Fibroblast of lung (primary cell): Measurements from ENCODE around the gene RIMS4. TPM values are rescaled to one million over a fixed set of nuclear protein-coding genes. Genes with fewer than 3 reads are reported as not detected.

ENCODE experiments used
- DNase-seq, 2 donors: peaks; one replicate each; pipeline versions ENCODE4 v3.0.0 to v3.0.0-alpha.2; 2010; ENCODE audit warnings: low read depth in 2 of 2
- H2AFZ ChIP-seq: 2 replicates; pipeline ENCODE4 v1.5.1; 2012; ENCODE audit warnings: low read length, control low read depth, inconsistent platforms
- H3K27ac ChIP-seq: 2 replicates; pipeline ENCODE4 v1.5.1; 2011; ENCODE audit warnings: low read length, control low read depth; ENCODE audit not compliant: insufficient read depth
- H3K27me3 ChIP-seq: 2 replicates; pipeline ENCODE4 v1.5.1; 2011; ENCODE audit warnings: mild to moderate bottlenecking, low read length; ENCODE audit not compliant: control insufficient read depth, insufficient read depth
- H3K36me3 ChIP-seq: 2 replicates; pipeline ENCODE4 v1.5.1; 2011; ENCODE audit warnings: low read length; ENCODE audit not compliant: control insufficient read depth, insufficient read depth
- H3K4me1 ChIP-seq: 2 replicates; pipeline ENCODE4 v1.5.1; 2011; ENCODE audit warnings: low read length; ENCODE audit not compliant: control insufficient read depth, insufficient read depth; ENCODE audit errors: extremely low read depth
- H3K4me2 ChIP-seq: 2 replicates; pipeline ENCODE4 v1.5.1; 2011; ENCODE audit warnings: low read length, control low read depth; ENCODE audit not compliant: insufficient read depth; ENCODE audit errors: extremely low read depth
- H3K4me3 ChIP-seq, 4 experiments: fragments of 200-600 bp in 1 of 4; sonication (generic) in 1 of 4; replicated peaks in 1 of 4; 2 replicates each; pipeline ENCODE4 v1.5.1; 2011 to 2016; ENCODE audit warnings: low read length in 4 of 4, low read depth in 3 of 4, mild to moderate bottlenecking in 3 of 4, control low read depth in 2 of 4, inconsistent platforms in 1 of 4, mixed read lengths in 1 of 4; ENCODE audit not compliant: insufficient read depth in 1 of 4; ENCODE audit errors: control extremely low read depth in 1 of 4
- H3K79me2 ChIP-seq: 2 replicates; pipeline ENCODE4 v1.5.1; 2012; ENCODE audit warnings: mild to moderate bottlenecking, low read length, inconsistent platforms; ENCODE audit not compliant: control insufficient read depth, insufficient read depth
- H3K9ac ChIP-seq: 2 replicates; pipeline ENCODE4 v1.5.1; 2011; ENCODE audit warnings: mild to moderate bottlenecking, low read length, control low read depth; ENCODE audit not compliant: insufficient read depth
- H3K9me3 ChIP-seq: 2 replicates; pipeline ENCODE4 v1.5.1; 2012; ENCODE audit warnings: low read depth, low read length; ENCODE audit not compliant: control insufficient read depth, insufficient read depth
- H4K20me1 ChIP-seq: 2 replicates; pipeline ENCODE4 v1.5.1; 2011; ENCODE audit warnings: low read length; ENCODE audit not compliant: control insufficient read depth, insufficient read depth; ENCODE audit errors: extremely low read depth
- EZH2 ChIP-seq: IDR thresholded peaks from 2 replicates; pipeline ENCODE4 v1.5.1; 2012; ENCODE audit warnings: low read length, control low read depth, mild to moderate bottlenecking; ENCODE audit errors: missing control alignments
- polyA plus RNA-seq, 2 donors: library from polyadenylated mRNA; depleted of rRNA in 1 of 2; stranded (reverse) in 1 of 2; unstranded in 1 of 2; fragments of >200 nt; gene quantifications; 2 replicates each; pipeline ENCODE4 v1.2.1, GENCODE V29; 2011 to 2012; ENCODE audit warnings: missing spikeins in 1 of 2
- total RNA-seq: library from RNA; depleted of rRNA; stranded (reverse); fragments of >200 nt; gene quantifications from 2 replicates; pipeline ENCODE4 v1.2.1, GENCODE V29; 2014
- TF ChIP-seq, protein P1 (sequence below), 2 donors: IDR thresholded peaks in 1 of 2; conservative IDR thresholded peaks in 1 of 2; 1 replicate in 1 of 2; 2 replicates in 1 of 2; pipeline ENCODE4 v1.5.1; 2011 to 2012; ENCODE audit warnings: low read length in 2 of 2, control low read depth in 1 of 2, inconsistent platforms in 1 of 2, low read depth in 1 of 2, mild to moderate bottlenecking in 1 of 2

The RIMS4 gene
- total and polyA plus RNA-seq, 2 donors (not counting 1 experiment from before 2014, with no cell fraction given): under 0.01 to 0.03 TPM

DNA sequence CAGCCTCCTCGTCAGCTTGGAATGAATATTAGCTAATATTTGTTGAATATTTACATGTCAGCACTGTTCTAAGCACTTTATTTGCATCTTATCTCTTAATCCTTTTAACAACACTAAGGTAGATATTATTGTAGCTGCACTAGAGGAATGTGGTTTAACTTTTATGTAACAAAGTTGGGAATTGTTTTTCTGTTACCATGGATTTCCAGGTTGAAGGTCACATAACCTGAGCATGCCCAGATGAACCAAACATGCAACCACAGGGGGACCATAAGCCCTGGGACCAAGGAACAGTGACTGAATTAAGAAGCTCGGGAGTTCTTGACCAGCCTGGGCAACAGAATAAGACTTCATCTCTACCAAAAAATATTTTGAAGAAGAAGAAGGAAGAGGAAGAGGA is 46.1 kb upstream of the RIMS4 start:
- H3K9ac ChIP-seq: no peak overlapping the region
- H3K4me3 ChIP-seq: no peak overlapping the region
- no peaks in the 10 kb centered on the region for H3K9me3 ChIP-seq
- no peaks in the 10 kb centered on the region for H3K36me3 ChIP-seq
- H4K20me1 ChIP-seq: no peaks in the 10 kb centered on the region
- H3K79me2 ChIP-seq: no peaks in the 10 kb centered on the region
- H3K27ac ChIP-seq: no peak overlapping the region
- TF ChIP-seq, protein P1, sequence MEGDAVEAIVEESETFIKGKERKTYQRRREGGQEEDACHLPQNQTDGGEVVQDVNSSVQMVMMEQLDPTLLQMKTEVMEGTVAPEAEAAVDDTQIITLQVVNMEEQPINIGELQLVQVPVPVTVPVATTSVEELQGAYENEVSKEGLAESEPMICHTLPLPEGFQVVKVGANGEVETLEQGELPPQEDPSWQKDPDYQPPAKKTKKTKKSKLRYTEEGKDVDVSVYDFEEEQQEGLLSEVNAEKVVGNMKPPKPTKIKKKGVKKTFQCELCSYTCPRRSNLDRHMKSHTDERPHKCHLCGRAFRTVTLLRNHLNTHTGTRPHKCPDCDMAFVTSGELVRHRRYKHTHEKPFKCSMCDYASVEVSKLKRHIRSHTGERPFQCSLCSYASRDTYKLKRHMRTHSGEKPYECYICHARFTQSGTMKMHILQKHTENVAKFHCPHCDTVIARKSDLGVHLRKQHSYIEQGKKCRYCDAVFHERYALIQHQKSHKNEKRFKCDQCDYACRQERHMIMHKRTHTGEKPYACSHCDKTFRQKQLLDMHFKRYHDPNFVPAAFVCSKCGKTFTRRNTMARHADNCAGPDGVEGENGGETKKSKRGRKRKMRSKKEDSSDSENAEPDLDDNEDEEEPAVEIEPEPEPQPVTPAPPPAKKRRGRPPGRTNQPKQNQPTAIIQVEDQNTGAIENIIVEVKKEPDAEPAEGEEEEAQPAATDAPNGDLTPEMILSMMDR (conservative IDR thresholded peaks at IDR 0.05 in 1 of 2, IDR thresholded peaks at IDR 0.05 in 1 of 2; ENCODE audit: low read depth in 1 of 2, low read length in 2 of 2): no peak
- TF ChIP-seq EZH2: no peak
- no peak overlapping the region for H2AFZ ChIP-seq
- DNase-seq: no peak
- peaks cover 5% of the 10 kb centered on the region for H3K27me3 ChIP-seq
- no peak overlapping the region for H3K4me2 ChIP-seq
- H3K4me1 ChIP-seq: no peaks in the 10 kb centered on the region

DNA sequence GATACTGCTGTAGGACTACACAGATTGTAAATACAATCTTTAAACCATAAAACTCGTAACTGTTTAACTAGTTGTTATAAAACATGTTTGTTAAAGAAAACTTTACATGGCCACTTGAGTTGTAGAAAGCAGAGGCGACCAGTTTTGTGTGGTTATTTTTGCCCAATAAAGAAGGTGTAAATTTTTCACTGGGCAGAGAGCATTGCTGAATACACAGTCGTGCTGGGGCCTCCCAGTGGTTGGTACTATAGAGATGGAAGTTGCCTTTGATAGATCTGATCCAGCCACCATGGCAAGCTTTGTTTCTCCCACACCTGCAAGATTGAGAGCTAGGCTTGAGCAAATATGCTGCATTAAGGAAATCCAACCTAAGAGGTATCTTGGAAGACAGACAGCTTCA is 41.2 kb upstream of the RIMS4 start:
- no peak overlapping the region for H3K27ac ChIP-seq
- no peaks in the 10 kb centered on the region for H3K4me1 ChIP-seq
- no peaks in the 10 kb centered on the region for H3K79me2 ChIP-seq
- H3K36me3 ChIP-seq: no peaks in the 10 kb centered on the region
- H3K4me2 ChIP-seq: no peak overlapping the region
- H3K4me3 ChIP-seq: no peak overlapping the region
- H3K9ac ChIP-seq: no peak overlapping the region
- no peaks in the 10 kb centered on the region for H4K20me1 ChIP-seq
- TF ChIP-seq, protein P1 (conservative IDR thresholded peaks at IDR 0.05 in 1 of 2, IDR thresholded peaks at IDR 0.05 in 1 of 2; ENCODE audit: low read depth in 1 of 2, low read length in 2 of 2): no peak
- no peak for TF ChIP-seq EZH2
- no peaks in the 10 kb centered on the region for H3K9me3 ChIP-seq
- H3K27me3 ChIP-seq: peaks cover 5% of the 10 kb centered on the region
- H2AFZ ChIP-seq: no peak overlapping the region
- DNase-seq: no peak

DNA sequence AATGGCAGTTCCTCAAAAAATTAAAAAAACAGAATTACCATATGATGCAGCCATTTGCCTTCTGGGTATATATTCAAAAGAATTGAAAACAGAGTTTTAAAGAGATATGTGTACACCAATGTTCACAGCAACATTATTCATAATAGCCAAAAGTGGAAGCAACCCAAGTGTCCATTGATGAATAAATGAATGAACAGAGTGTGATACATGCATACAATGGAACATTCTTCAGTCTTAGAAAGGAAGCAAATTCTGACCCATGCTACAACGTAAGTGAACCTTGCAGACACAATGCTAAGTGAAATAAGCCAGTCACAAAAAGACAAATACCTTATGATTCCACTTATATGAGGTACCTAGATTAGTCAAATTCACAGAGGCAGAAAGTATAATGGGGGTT is 40.5 kb upstream of the RIMS4 start:
- Histone ChIP-seq H3K9me3 (no peaks in the 10 kb centered on the region), H3K4me3 (no peak overlapping the region), H3K4me2 (no peak overlapping the region), H3K79me2 (no peaks in the 10 kb centered on the region), H3K27me3 (peaks cover 5% of the 10 kb centered on the region), H3K9ac (no peak overlapping the region), H2AFZ (no peak overlapping the region), H3K36me3 (no peaks in the 10 kb centered on the region), H4K20me1 (no peaks in the 10 kb centered on the region), H3K27ac (no peak overlapping the region), H3K4me1 (no peaks in the 10 kb centered on the region)
- TF ChIP-seq, protein P1 (conservative IDR thresholded peaks at IDR 0.05 in 1 of 2, IDR thresholded peaks at IDR 0.05 in 1 of 2; ENCODE audit: low read depth in 1 of 2, low read length in 2 of 2): no peak
- no peak for TF ChIP-seq EZH2
- no peak for DNase-seq
